GM18502 (cell line): Measurements from ENCODE around the gene APLN.

Source experiments
- ATAC-seq: cut with Tn5 transposase; IDR thresholded peaks from one replicate; pipeline ENCODE4 v1.9.1; 2021; ENCODE audit warnings: mild to moderate bottlenecking; ENCODE audit not compliant: unreplicated experiment, poor library complexity

The APLN gene

GRCh38 chrX:129654652-129655546 is at the start of gene APLN:
APLN (minus strand) TSS chrX:129654956; CDS start chrX:129654630, 326 bp downstream.
- ATAC-seq = no peak

- ATAC-seq = no peak
These were observed 49.7 kb upstream of the APLN start for GRCh38 chrX:129704491-129704890.

GRCh38 chrX:129701624-129702069 is 46.9 kb upstream of the APLN start:
- ATAC-seq = no peak

- ATAC-seq = no peak
These were observed 45.8 kb upstream of the APLN start for GRCh38 chrX:129700536-129700935.

DNA sequence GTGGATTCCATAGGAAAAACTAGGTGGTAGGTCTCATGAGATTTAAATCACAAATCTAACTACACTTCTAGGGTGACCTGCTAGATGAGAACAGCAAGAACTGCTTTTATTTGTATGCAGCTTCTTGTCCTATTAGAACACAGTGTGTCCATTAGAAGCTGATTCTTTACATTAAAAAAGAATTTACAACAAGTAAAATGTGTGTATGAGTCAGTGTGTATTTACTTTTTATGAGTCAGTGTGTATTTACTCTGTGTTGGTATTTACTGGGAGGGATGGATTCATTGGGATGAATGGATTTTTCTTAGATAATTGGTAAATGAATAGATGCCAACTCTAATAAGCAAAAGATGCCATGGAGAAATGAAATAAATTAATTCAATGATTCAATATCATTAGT is 43.4 kb upstream of the APLN start:
- ATAC-seq = no peak

GRCh38 chrX:129697204-129697829 is 42.6 kb upstream of the APLN start:
- no peak for ATAC-seq

DNA sequence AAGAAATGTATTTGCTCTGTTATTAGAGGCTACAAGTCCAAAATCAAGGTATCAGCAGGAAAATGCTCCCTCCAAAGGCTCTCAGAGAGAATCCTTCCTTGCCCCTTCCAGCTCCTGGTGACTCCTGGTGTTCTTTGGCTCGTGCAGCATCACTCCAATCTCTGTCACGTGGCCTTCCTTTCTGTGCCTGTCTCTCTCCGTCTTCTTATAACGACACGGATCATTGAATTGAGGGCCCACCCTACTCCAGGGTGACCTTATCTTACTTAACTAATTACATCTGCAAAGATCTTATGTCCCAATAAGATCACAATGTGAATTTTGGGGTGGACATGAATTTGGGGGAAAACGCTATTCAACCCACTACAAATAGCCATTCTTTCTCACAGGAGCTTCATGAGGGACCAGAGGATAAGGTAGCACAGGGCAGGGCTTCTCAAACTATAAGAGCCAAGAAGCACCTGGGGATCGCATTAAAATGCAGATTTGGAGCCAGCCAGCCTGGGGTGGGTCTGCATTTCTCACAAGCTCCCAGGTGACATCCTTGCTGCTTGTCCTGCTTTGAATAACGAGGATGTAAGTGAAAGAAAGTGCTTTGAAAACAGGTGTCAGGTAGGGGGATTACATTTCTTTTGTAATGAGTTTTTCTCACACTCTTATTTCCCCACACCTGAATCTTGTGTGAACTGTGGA is 41.9 kb upstream of the APLN start:
- ATAC-seq = no peak

- no peak for ATAC-seq
These were observed 41.2 kb upstream of the APLN start for GRCh38 chrX:129695937-129696336.

GRCh38 chrX:129695535-129695934 is 40.8 kb upstream of the APLN start:
- no peak for ATAC-seq

GRCh38 chrX:129694805-129695204 is 40.0 kb upstream of the APLN start:
- ATAC-seq = no peak

DNA sequence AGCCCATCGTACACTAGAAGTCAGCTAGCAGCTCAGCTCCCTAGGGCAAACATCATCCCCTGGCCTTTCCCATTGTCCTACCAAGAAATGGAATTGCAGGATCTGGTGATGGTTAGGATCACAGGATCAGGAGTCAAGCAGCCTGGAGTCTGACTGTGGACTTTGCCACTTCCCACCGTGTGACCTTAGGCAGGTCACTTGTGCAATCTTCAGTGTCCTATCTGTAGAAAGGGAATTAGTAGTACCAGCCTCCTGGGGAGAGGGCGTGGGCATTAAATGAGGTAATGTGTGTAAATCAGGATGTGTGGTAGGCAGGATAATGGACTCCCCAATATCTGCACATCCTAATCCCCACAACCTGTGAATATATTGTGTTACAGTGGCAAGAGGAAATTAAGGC is 38.6 kb upstream of the APLN start:
- ATAC-seq = no peak

GRCh38 chrX:129690435-129690834 is 35.7 kb upstream of the APLN start:
- ATAC-seq = no peak

DNA sequence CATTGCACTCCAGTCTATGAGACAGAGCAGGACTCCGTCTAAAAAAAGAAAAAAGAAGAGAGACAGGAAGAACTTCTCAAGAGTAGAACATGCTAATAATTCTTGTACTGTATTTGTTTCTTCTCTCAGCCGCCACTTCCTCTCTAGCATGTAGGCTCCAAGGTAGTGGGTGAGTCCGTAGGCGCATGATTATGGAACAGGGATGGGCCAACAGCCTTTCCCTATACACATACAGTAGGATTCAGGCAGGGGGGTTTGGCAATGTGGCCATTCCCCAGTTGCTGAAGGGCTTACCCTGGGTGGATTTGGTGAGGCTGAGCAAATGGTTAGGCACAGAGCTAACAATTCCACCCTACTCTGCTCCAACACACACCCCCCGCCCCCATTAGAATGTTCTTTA is 35.0 kb upstream of the APLN start:
- ATAC-seq = no peak

- ATAC-seq = no peak
These were observed 33.3 kb upstream of the APLN start for GRCh38 chrX:129688097-129688496.

DNA sequence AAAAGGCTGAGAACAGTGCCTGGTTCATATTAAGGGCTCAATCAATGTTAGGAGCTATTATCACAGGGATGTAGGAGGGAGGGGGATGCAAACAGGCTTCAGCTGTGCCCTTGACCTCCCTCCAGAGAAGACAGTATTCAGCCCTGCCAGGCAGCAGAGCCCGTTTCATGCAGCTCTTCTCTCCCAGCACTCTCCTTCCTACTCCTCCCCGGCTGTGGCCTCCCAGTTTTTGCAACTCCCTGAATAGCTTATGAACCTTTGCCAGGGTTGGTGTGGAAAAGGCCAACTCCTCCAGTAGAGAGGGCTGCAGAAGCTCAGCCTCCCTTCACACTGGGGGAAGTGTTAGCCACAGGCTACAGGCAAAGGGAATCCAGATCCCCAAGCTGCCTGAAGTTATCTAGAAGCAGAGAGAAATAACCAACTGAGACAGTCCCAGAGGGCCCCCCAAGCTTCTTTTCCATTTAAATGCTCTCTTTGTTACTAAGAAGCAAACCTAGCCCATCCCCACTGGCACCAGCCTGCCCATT is 31.7 kb upstream of the APLN start:
- no peak for ATAC-seq

GRCh38 chrX:129682979-129683378 is 28.2 kb upstream of the APLN start:
- ATAC-seq = no peak

DNA sequence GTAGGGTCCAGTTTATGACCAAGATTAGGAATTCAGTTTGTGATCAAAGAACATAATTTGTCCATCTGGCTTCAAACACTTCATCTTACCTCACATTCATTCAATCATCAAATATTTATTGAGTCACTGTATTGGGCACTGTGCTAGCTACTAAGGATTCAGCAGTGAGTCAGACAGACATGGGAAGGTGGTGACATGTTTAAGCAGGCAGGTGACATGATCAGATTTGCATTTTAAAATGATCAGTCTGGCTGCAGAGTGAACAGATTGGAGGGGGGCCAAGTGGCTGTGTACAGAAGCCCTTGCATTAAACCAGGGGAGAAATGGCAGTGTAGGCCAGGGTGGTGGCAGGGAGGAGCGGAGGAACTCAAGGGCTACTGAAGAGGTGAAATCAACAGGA is 25.1 kb upstream of the APLN start:
- ATAC-seq = no peak

GRCh38 chrX:129678614-129679195 is 23.9 kb upstream of the APLN start:
- peak; percentile 71 for ATAC-seq

GRCh38 chrX:129667412-129667811 is 12.7 kb upstream of the APLN start:
- ATAC-seq = no peak

DNA sequence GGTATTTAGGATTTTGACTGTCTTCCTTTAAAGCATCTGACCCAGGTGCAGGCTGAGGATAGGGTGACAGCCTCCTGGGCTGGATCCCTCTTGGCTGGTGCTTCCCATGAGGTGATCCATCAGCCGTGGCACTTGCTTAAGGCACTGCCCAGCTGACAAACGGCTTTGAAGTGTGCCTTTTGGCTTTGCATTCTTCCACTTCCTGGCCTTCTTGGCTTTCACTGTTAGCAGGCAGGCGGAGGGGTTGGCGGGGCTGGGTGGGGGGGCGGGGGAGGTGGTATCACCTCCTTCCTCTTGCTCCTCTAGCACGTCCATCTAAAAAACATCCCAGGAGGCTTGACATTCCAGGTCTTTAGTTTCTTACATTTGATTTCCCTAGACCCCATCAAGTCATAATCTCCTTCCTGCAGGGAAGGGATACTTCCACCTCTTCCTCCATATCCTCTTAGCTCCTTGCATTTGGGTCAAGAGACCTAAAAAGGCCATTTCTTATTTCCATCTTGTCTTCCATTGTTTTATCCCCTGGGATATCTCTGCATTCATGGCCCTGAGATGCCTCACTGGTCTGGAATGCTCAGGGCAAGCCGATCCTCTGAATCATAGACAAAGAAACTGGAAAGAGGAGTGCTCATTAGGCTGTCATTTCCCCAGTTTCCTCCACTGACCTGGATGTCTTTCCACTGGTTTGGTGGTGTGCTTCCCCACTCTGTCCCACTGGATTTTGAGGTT is 11.3 kb upstream of the APLN start:
- no peak for ATAC-seq
